ENCODE data around the gene DGKE. TPM values are rescaled to one million over a fixed set of nuclear protein-coding genes. Genes with fewer than 3 reads are reported as not detected.
A peak's percentile ranks its signal among the peaks of the same experiment; 100 is the strongest.

The DGKE gene
- total and polyA plus RNA-seq, 2 of the 13 experiments (the other 11 are each of a cell fraction or from before 2014, with no cell fraction given) = 3.2 to 5.3 TPM

GRCh38 chr17:56913353-56913866 is 79.5 kb downstream of the DGKE start (continued):
- TF ChIP-seq ZNF800 (CRISPR knock-in tag; IDR thresholded peaks at IDR 0.05) (0 out of 2 replicates have a peak, but pooled peaks have one; percentile 11), ZFAT (CRISPR knock-in tag; conservative IDR thresholded peaks at IDR 0.05) (peak; percentile 85; the same call in 1 of the 2 replicates), ZNF782 (CRISPR knock-in tag; IDR thresholded peaks at IDR 0.05; ENCODE audit: borderline replicate concordance) (0 out of 2 replicates have a peak, but pooled peaks have one; percentile 4), GTF2F1 (IDR thresholded peaks at IDR 0.05; ENCODE audit: low read length) (no peak), BRCA1 (CRISPR knock-in tag; IDR thresholded peaks at IDR 0.05) (peak; percentile 32; the same call in 1 of the 2 replicates), NRL (CRISPR knock-in tag; IDR thresholded peaks at IDR 0.05; ENCODE audit: borderline replicate concordance) (peak; percentile 78), PLSCR1 (CRISPR knock-in tag; IDR thresholded peaks at IDR 0.05; ENCODE audit: borderline replicate concordance) (0 out of 2 replicates have a peak, but pooled peaks have one; percentile 82), HDAC2 (CRISPR knock-in tag; IDR thresholded peaks at IDR 0.05) (no peak), ZNF674 (CRISPR knock-in tag; IDR thresholded peaks at IDR 0.05; ENCODE audit: low read depth) (0 out of 2 replicates have a peak, but pooled peaks have one; percentile 64), ZNF546 (CRISPR knock-in tag; conservative IDR thresholded peaks at IDR 0.05) (no peak; the same call in 1 of the 2 replicates), ZNF776 (CRISPR knock-in tag; IDR thresholded peaks at IDR 0.05) (peak; percentile 16; the same call in 1 of the 2 replicates), THYN1 (CRISPR knock-in tag; IDR thresholded peaks at IDR 0.05; ENCODE audit: borderline replicate concordance, low read depth) (no peak), BCL6 (CRISPR knock-in tag; IDR thresholded peaks at IDR 0.05) (no peak), ZNF850 (CRISPR knock-in tag; conservative IDR thresholded peaks at IDR 0.05) (0 out of 2 replicates have a peak, but pooled peaks have one; percentile 61), SNAPC4 (CRISPR knock-in tag; IDR thresholded peaks at IDR 0.05) (0 out of 2 replicates have a peak, but pooled peaks have one; percentile 17), ZNF629 (CRISPR knock-in tag; conservative IDR thresholded peaks at IDR 0.05) (0 out of 2 replicates have a peak, but pooled peaks have one; percentile 1), RNF219 (CRISPR knock-in tag; IDR thresholded peaks at IDR 0.05) (no peak), FOSL1 (CRISPR knock-in tag; IDR thresholded peaks at IDR 0.05; ENCODE audit: borderline replicate concordance) (peak; percentile 42; the same call in 1 of the 2 replicates), ZNF563 (CRISPR knock-in tag; IDR thresholded peaks at IDR 0.05) (peak; percentile 55), JUNB (CRISPR knock-in tag; IDR thresholded peaks at IDR 0.05; ENCODE audit: borderline replicate concordance) (peak; percentile 62; the same call in 1 of the 2 replicates)

All from HepG2 (cell line).